NCI-H2029 (cell line): ENCODE results near the gene C1orf94.
"Not testable (repeated sequence)": the region's sequence is repeated elsewhere in the genome, so short reads cannot be mapped to it uniquely, and the experiment has no call there.

Experiments used
- DNase-seq: peaks from one replicate; lab custom pipeline; 2025; lab: John Stamatoyannopoulos, UW

The C1orf94 gene

GRCh38 chr1:34164771-34165391, 11.8 kb upstream of the C1orf94 start, which contains the start of gene CSMD2:
CSMD2 (minus strand) TSS chr1:34165230; CDS start chr1:34165097, 133 bp downstream.
- DNase-seq, result peak; percentile 29

- DNase-seq, result no peak
Observed at GRCh38 chr1:34165422-34165921, 11.2 kb upstream of the C1orf94 start.

GRCh38 chr1:34166191-34166624, 10.5 kb upstream of the C1orf94 start:
- DNase-seq, result no peak

- DNase-seq, result no peak
Observed at GRCh38 chr1:34166625-34167361, 9.9 kb upstream of the C1orf94 start.

- DNase-seq, result no peak
Observed at GRCh38 chr1:34167389-34167788, 9.3 kb upstream of the C1orf94 start.

GRCh38 chr1:34175744-34176143, 963 bp upstream of the C1orf94 start:
- no peak for DNase-seq

GRCh38 chr1:34178072-34178471, 1.4 kb downstream of the C1orf94 start:
- DNase-seq, result no peak

- DNase-seq, result not testable (repeated sequence)
Observed at GRCh38 chr1:34183381-34183780, 6.7 kb downstream of the C1orf94 start.

GRCh38 chr1:34186741-34187494, 10.2 kb downstream of the C1orf94 start:
- no peak for DNase-seq

GRCh38 chr1:34188418-34188817, 11.7 kb downstream of the C1orf94 start:
- no peak for DNase-seq

GRCh38 chr1:34188985-34189384, 12.3 kb downstream of the C1orf94 start:
- no peak for DNase-seq

GRCh38 chr1:34190692-34191091, 14.0 kb downstream of the C1orf94 start:
- DNase-seq, result no peak

GRCh38 chr1:34192621-34193020, 15.9 kb downstream of the C1orf94 start:
- DNase-seq, result no peak

- DNase-seq, result no peak
Observed at GRCh38 chr1:34199927-34200326, 23.2 kb downstream of the C1orf94 start.

- no peak for DNase-seq
Observed at GRCh38 chr1:34212673-34213072, 36.0 kb downstream of the C1orf94 start.

GRCh38 chr1:34213956-34214355, 37.2 kb downstream of the C1orf94 start:
- DNase-seq, result no peak

GRCh38 chr1:34231441-34231840, 54.7 kb downstream of the C1orf94 start:
- DNase-seq, result no peak

- no peak for DNase-seq
Observed at GRCh38 chr1:34235594-34235993, 58.9 kb downstream of the C1orf94 start.

- DNase-seq, result no peak
Observed at GRCh38 chr1:34236089-34236488, 59.4 kb downstream of the C1orf94 start.

GRCh38 chr1:34237151-34237815, 60.6 kb downstream of the C1orf94 start:
- DNase-seq, result no peak

- DNase-seq, result no peak
Observed at GRCh38 chr1:34245967-34246366, 69.3 kb downstream of the C1orf94 start.

- no peak for DNase-seq
Observed at GRCh38 chr1:34250342-34250741, 73.6 kb downstream of the C1orf94 start.
